Neural crest cell (in vitro differentiated cells): ENCODE measurements around the gene LSR. TPM values are rescaled to one million over a fixed set of nuclear protein-coding genes. Genes with fewer than 3 reads are reported as not detected.

Experiments
- DNase-seq: peaks from one replicate; pipeline ENCODE4 v3.0.0; 2021; ENCODE audit warnings: low read depth, mixed read lengths, low spot score
- H3K27ac Mint-ChIP-seq: one replicate; pipeline ENCODE4 v1.8.0; 2021; ENCODE audit warnings: mild to moderate bottlenecking, mixed read lengths; ENCODE audit not compliant: unreplicated experiment
- H3K27me3 Mint-ChIP-seq: 2 replicates; pipeline ENCODE4 v1.8.0; 2021; ENCODE audit warnings: low read depth, mild to moderate bottlenecking, mixed read lengths
- H3K36me3 Mint-ChIP-seq: 2 replicates; pipeline ENCODE4 v1.8.0; 2021; ENCODE audit warnings: low read depth, mild to moderate bottlenecking, mixed read lengths
- H3K4me1 Mint-ChIP-seq: 2 replicates; pipeline ENCODE4 v1.8.0; 2021; ENCODE audit warnings: mixed read lengths
- H3K4me3 Mint-ChIP-seq: one replicate; pipeline ENCODE4 v1.8.0; 2021; ENCODE audit warnings: mild to moderate bottlenecking, mixed read lengths
- H3K9me3 Mint-ChIP-seq: 2 replicates; pipeline ENCODE4 v1.8.0; 2021; ENCODE audit warnings: mixed read lengths
- CTCF ChIP-seq: fragments of 200-600 bp; sonication (generic); conservative IDR thresholded peaks from 2 replicates; pipeline ENCODE4 v1.5.0; 2021; ENCODE audit warnings: antibody characterized with exemption, mild to moderate bottlenecking
- total RNA-seq: library from RNA; stranded (reverse); gene quantifications from 2 replicates; pipeline ENCODE4 v1.2.1, GENCODE V29; 2021

LSR gene
- total RNA-seq, 1 donor from 2014 or later = 3.5 TPM

GRCh38 chr19:35265900-35266519 is 17.2 kb downstream of the LSR start:
- no peak for TF ChIP-seq CTCF
- Mint-ChIP-seq H3K9me3 (no peaks in the 10 kb centered on the region), H3K27ac (no peak overlapping the region), H3K4me1 (peaks cover 7% of the 10 kb centered on the region), H3K4me3 (peak overlapping the region; percentile 81), H3K36me3 (peaks cover 2% of the 10 kb centered on the region), H3K27me3 (peaks cover 2% of the 10 kb centered on the region)
- no peak for DNase-seq

- no peak for TF ChIP-seq CTCF
- H3K4me1 Mint-ChIP-seq = peaks cover 7% of the 10 kb centered on the region
- H3K27me3 Mint-ChIP-seq = peaks cover 2% of the 10 kb centered on the region
- DNase-seq = no peak
- H3K9me3 Mint-ChIP-seq = no peaks in the 10 kb centered on the region
- peaks cover 2% of the 10 kb centered on the region for H3K36me3 Mint-ChIP-seq
- no peak overlapping the region for H3K27ac Mint-ChIP-seq
- peak overlapping the region; percentile 81 for H3K4me3 Mint-ChIP-seq
These were observed 17.9 kb downstream of the LSR start for GRCh38 chr19:35266520-35267352.

- Mint-ChIP-seq H3K9me3 (no peaks in the 10 kb centered on the region), H3K4me3 (peak overlapping the region; percentile 96), H3K27ac (peak overlapping the region; percentile 86), H3K36me3 (peaks cover 5% of the 10 kb centered on the region), H3K4me1 (peaks cover 7% of the 10 kb centered on the region), H3K27me3 (peaks cover 2% of the 10 kb centered on the region)
- peak; percentile 34 for DNase-seq
- no peak for TF ChIP-seq CTCF
These were observed 18.6 kb downstream of the LSR start for GRCh38 chr19:35267353-35267817.

- Mint-ChIP-seq H3K27ac (peak overlapping the region; percentile 86), H3K4me3 (peak overlapping the region; percentile 96), H3K4me1 (peaks cover 7% of the 10 kb centered on the region), H3K36me3 (peaks cover 5% of the 10 kb centered on the region), H3K9me3 (no peaks in the 10 kb centered on the region), H3K27me3 (no peaks in the 10 kb centered on the region)
- no peak for TF ChIP-seq CTCF
- DNase-seq = peak; percentile 53
These were observed 19.2 kb downstream of the LSR start for GRCh38 chr19:35267818-35268535.

- Mint-ChIP-seq H3K27me3 (no peaks in the 10 kb centered on the region), H3K4me3 (peak within 1 kb of the TSS; percentile 96), H3K36me3 (peaks cover 8% of the 10 kb centered on the region), H3K4me1 (peaks cover 7% of the 10 kb centered on the region), H3K9me3 (no peaks in the 10 kb centered on the region), H3K27ac (peak within 1 kb of the TSS; percentile 86)
- peak; percentile 54 for DNase-seq
- no peak for TF ChIP-seq CTCF
These were observed 20.0 kb downstream of the LSR start, which contains the start of gene USF2 for GRCh38 chr19:35268536-35269437. Gene USF2, plus strand, starts transcription at chr19:35268962. Its CDS starts 140 bp downstream, at chr19:35269102.
